Measurements from ENCODE around the gene IGSF3.
"Not testable (repeated sequence)": the region's sequence is repeated elsewhere in the genome, so short reads cannot be mapped to it uniquely, and the experiment has no call there.

DNA sequence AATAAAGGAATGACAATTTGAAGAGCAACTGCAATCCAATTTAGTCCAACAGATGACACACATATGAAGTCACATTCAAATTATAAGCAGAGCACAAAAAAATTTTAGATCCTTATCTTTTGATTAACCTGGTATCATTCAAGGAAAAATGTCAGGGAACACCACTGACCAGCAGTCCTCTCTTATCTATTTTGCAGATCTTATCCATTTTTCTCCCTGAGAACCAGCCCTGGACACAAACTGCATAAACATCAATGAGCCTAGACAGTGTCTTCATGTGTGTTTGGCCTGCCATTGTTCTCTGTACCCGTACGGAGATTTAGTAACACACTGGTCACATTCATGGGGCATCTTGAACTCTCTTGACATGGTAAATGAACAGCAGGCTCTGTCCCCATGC lies 14.9 kb downstream of the IGSF3 start:
- TF ChIP-seq, protein P1, sequence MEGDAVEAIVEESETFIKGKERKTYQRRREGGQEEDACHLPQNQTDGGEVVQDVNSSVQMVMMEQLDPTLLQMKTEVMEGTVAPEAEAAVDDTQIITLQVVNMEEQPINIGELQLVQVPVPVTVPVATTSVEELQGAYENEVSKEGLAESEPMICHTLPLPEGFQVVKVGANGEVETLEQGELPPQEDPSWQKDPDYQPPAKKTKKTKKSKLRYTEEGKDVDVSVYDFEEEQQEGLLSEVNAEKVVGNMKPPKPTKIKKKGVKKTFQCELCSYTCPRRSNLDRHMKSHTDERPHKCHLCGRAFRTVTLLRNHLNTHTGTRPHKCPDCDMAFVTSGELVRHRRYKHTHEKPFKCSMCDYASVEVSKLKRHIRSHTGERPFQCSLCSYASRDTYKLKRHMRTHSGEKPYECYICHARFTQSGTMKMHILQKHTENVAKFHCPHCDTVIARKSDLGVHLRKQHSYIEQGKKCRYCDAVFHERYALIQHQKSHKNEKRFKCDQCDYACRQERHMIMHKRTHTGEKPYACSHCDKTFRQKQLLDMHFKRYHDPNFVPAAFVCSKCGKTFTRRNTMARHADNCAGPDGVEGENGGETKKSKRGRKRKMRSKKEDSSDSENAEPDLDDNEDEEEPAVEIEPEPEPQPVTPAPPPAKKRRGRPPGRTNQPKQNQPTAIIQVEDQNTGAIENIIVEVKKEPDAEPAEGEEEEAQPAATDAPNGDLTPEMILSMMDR (IDR thresholded peaks at IDR 0.05), result not testable (repeated sequence)
- TF ChIP-seq POLR2AphosphoS5, EP300 (IDR thresholded peaks at IDR 0.05): not testable (repeated sequence)
